Hepatocyte (in vitro differentiated cells): Measurements from ENCODE around the gene MYO19. TPM values are rescaled to one million over a fixed set of nuclear protein-coding genes. Genes with fewer than 3 reads are reported as not detected.

Experiments
- DNase-seq: peaks from one replicate; pipeline ENCODE4 v3.0.0-alpha.2; 2016; ENCODE audit warnings: low spot score
- H2AFZ ChIP-seq: fragments of 200-600 bp; sonication (generic); 2 replicates; pipeline ENCODE4 v1.6.0; 2016; ENCODE audit warnings: antibody characterized with exemption, mild to moderate bottlenecking
- H3K27ac ChIP-seq: fragments of 200-600 bp; sonication (generic); 2 replicates; pipeline ENCODE4 v1.5.1; 2016; ENCODE audit warnings: mild to moderate bottlenecking
- H3K27me3 ChIP-seq: fragments of 200-600 bp; sonication (generic); 2 replicates; pipeline ENCODE4 v1.6.1; 2016
- H3K36me3 ChIP-seq: fragments of 200-600 bp; sonication (generic); replicated peaks from 2 replicates; pipeline ENCODE4 v1.5.1; 2016; ENCODE audit warnings: low read depth; ENCODE audit not compliant: insufficient read depth
- H3K4me1 ChIP-seq: fragments of 200-600 bp; sonication (generic); 2 replicates; pipeline ENCODE4 v1.5.1; 2016; ENCODE audit warnings: mild to moderate bottlenecking, moderate library complexity; ENCODE audit not compliant: insufficient read depth
- H3K4me2 ChIP-seq: fragments of 200-600 bp; sonication (generic); 2 replicates; pipeline ENCODE4 v1.6.0; 2016
- H3K4me3 ChIP-seq: fragments of 200-600 bp; sonication (generic); 2 replicates; pipeline ENCODE4 v1.5.1; 2016; ENCODE audit warnings: mild to moderate bottlenecking
- H3K79me2 ChIP-seq: fragments of 200-600 bp; sonication (generic); 2 replicates; pipeline ENCODE4 v1.6.0; 2017; ENCODE audit warnings: mild to moderate bottlenecking
- H3K9me2 ChIP-seq: fragments of 200-600 bp; sonication (generic); replicated peaks from 2 replicates; pipeline ENCODE4 v1.6.0; 2017; ENCODE audit warnings: mild to moderate bottlenecking; ENCODE audit not compliant: insufficient read depth
- H3K9me3 ChIP-seq: fragments of 200-600 bp; sonication (generic); 2 replicates; pipeline ENCODE4 v1.5.1; 2016; ENCODE audit warnings: low read depth, mild to moderate bottlenecking
- H4K20me1 ChIP-seq: fragments of 200-600 bp; sonication (generic); 2 replicates; pipeline ENCODE4 v1.6.0; 2016; ENCODE audit warnings: mild to moderate bottlenecking; ENCODE audit not compliant: insufficient read depth, poor library complexity, severe bottlenecking
- CTCF ChIP-seq: fragments of 200-600 bp; sonication (generic); IDR thresholded peaks from 2 replicates; pipeline ENCODE4 v1.5.1; 2016; ENCODE audit warnings: antibody characterized with exemption, mild to moderate bottlenecking; ENCODE audit not compliant: poor library complexity
- EZH2 ChIP-seq: fragments of 200-600 bp; sonication (generic); IDR thresholded peaks from 2 replicates; pipeline ENCODE4 v1.6.1; 2016; ENCODE audit warnings: antibody characterized with exemption, mild to moderate bottlenecking, borderline replicate concordance
- EZH2phosphoT487 ChIP-seq: fragments of 200-600 bp; sonication (generic); IDR thresholded peaks from one replicate; pipeline ENCODE4 v1.6.1; 2018; ENCODE audit warnings: antibody characterized with exemption, mild to moderate bottlenecking, low read depth, moderate library complexity; ENCODE audit not compliant: unreplicated experiment, severe bottlenecking
- WGBS: methylation state at CpG from one replicate; pipeline ENCODE4 v1.1.6; 2016; ENCODE audit warnings: low lambda C conversion rate; ENCODE audit errors: missing lambda C conversion rate; 5-methylcytosine and 5-hydroxymethylcytosine counted together
- polyA plus RNA-seq: library from polyadenylated mRNA; unstranded; fragments of >200 nt; fragmentation: Nextera tagmentation; extraction: Ambion mirVana; gene quantifications from 2 replicates; pipeline ENCODE4 v1.2.1, GENCODE V29; 2016
- total RNA-seq: library from RNA; depleted of rRNA; stranded (reverse); fragments of >200 nt; gene quantifications from 2 replicates; pipeline ENCODE4 v1.2.3, GENCODE V29; 2014

The MYO19 gene
- total and polyA plus RNA-seq, 2 experiments from 2014 or later: 19.7 to 29.8 TPM

- no peak overlapping the region for H2AFZ ChIP-seq
- H4K20me1 ChIP-seq: no peaks in the 10 kb centered on the region
- no peak for DNase-seq
- TF ChIP-seq CTCF (no peak), EZH2 (no peak), EZH2phosphoT487 (no peak)
- H3K9me3 ChIP-seq: no peaks in the 10 kb centered on the region
- no peaks in the 10 kb centered on the region for H3K36me3 ChIP-seq
- H3K4me2 ChIP-seq: no peak overlapping the region
- H3K4me3 ChIP-seq: no peak overlapping the region
- H3K9me2 ChIP-seq: no peaks in the 10 kb centered on the region
- no peaks in the 10 kb centered on the region for H3K79me2 ChIP-seq
- no peak overlapping the region for H3K27ac ChIP-seq
- H3K27me3 ChIP-seq: no peaks in the 10 kb centered on the region
- H3K4me1 ChIP-seq: no peaks in the 10 kb centered on the region
- WGBS: 93% methylated on average over 7 of the region's 7 CpGs
These were observed 31.1 kb downstream of the MYO19 start for GRCh38 chr17:36503456-36504155.

GRCh38 chr17:36501963-36502362, 32.7 kb downstream of the MYO19 start:
- DNase-seq: peak; percentile 1
- no peaks in the 10 kb centered on the region for H3K9me2 ChIP-seq
- H3K79me2 ChIP-seq: no peaks in the 10 kb centered on the region
- no peak for TF ChIP-seq CTCF
- TF ChIP-seq EZH2phosphoT487: no peak
- no peak for TF ChIP-seq EZH2
- H3K9me3 ChIP-seq: no peaks in the 10 kb centered on the region
- no peaks in the 10 kb centered on the region for H4K20me1 ChIP-seq
- WGBS: 96% methylated on average over 6 of the region's 6 CpGs
- no peaks in the 10 kb centered on the region for H3K36me3 ChIP-seq
- no peak overlapping the region for H3K4me2 ChIP-seq
- no peaks in the 10 kb centered on the region for H3K4me1 ChIP-seq
- no peaks in the 10 kb centered on the region for H3K27me3 ChIP-seq
- H3K4me3 ChIP-seq: no peak overlapping the region
- H3K27ac ChIP-seq: no peak overlapping the region
- no peak overlapping the region for H2AFZ ChIP-seq

- Histone ChIP-seq H3K27me3 (no peaks in the 10 kb centered on the region), H4K20me1 (no peaks in the 10 kb centered on the region), H3K4me3 (no peak overlapping the region), H3K36me3 (no peaks in the 10 kb centered on the region), H3K27ac (no peak overlapping the region), H3K79me2 (no peaks in the 10 kb centered on the region), H3K9me2 (no peaks in the 10 kb centered on the region), H2AFZ (no peak overlapping the region), H3K4me1 (no peaks in the 10 kb centered on the region), H3K9me3 (no peaks in the 10 kb centered on the region), H3K4me2 (no peak overlapping the region)
- DNase-seq: peak; percentile 2
- TF ChIP-seq EZH2 (no peak), CTCF (no peak), EZH2phosphoT487 (no peak)
- WGBS: 95% methylated on average over 3 of the region's 3 CpGs
These were observed 33.3 kb downstream of the MYO19 start for GRCh38 chr17:36501351-36501750.
